Measurements from ENCODE around the gene PDSS2.
A peak's percentile ranks its signal among the peaks of the same experiment; 100 is the strongest.

The PDSS2 gene

GRCh38 chr6:107114213-107114925 lies 345.0 kb downstream of the PDSS2 start:
- peak; percentile 89 for DNase-seq

- DNase-seq = no peak
Observed at GRCh38 chr6:107110200-107110599, 349.2 kb downstream of the PDSS2 start.

- no peak for DNase-seq
Observed at GRCh38 chr6:107108201-107108890, 351.0 kb downstream of the PDSS2 start.

- no peak for DNase-seq
Observed at GRCh38 chr6:107107791-107108190, 351.6 kb downstream of the PDSS2 start.

- DNase-seq = no peak
Observed at GRCh38 chr6:107106165-107106564, 353.2 kb downstream of the PDSS2 start.

GRCh38 chr6:107105511-107106116 lies 353.8 kb downstream of the PDSS2 start:
- DNase-seq = no peak

GRCh38 chr6:107103082-107103481 lies 356.3 kb downstream of the PDSS2 start:
- peak; percentile 22 for DNase-seq
